NCI-H146 treated with DMSO at 0.1 percent for 48 hours (cell line): ENCODE results near the gene PLB1.
A peak's percentile ranks its signal among the peaks of the same experiment; 100 is the strongest.
"Not testable (repeated sequence)": the region's sequence is repeated elsewhere in the genome, so short reads cannot be mapped to it uniquely, and the experiment has no call there.

Experiments used
- DNase-seq: peaks from one replicate; lab custom pipeline; 2025; ENCODE audit not compliant: unreplicated experiment; lab: John Stamatoyannopoulos, UW

The PLB1 gene

DNA sequence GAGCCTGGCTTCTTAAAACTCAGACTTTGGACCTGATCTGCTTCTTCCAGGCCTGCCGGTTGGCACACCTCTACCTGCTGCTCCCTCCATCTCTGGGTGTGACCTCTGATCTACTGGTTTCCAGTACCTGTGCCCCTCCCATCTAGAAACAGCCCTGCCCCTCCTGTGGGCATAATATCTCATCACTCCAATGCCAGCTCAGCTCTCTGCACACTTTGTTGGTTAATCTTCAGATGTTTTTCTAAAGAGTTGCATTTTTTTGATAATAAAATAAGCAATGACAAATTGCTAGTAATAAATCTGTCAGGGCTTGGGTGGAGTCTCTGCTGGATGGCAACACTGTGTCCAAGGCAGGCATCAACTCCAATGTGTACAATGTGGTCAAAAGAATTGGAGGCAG is 166.2 kb downstream of the PLB1 start:
- no peak for DNase-seq

DNA sequence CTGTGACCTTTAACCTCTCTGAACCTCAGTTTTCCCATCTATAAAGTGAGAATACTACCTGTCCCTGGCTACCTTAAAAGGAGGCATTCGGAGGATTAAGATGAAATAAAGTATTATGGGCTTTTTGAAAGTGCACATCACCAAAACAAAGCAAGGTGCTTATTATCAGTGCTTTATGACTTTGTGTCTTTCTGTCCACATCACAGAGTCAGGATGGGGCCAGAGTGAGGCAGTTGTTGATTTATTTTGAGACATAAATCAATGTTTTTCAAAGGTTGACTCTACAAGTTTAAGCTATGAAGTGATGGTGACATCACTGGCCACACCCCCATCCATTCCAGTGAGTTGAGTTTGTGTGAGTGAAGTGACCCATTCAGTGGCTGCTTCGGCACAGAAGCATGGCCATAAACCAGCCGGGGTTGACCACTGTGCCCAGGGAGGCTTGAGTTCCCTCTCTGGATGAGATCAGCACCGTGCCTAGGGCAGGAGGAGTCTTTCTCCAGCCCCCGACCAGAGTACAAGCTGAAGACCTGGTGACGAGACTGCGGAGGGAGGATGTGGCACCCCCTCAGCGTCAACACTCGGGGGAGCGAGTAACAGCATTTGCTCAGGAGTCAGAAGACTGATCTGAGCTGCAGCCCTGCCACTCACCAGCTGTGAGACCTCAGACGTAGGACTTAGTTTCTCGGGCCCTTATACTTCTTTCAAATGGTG is 166.8 kb downstream of the PLB1 start:
- no peak for DNase-seq

DNA sequence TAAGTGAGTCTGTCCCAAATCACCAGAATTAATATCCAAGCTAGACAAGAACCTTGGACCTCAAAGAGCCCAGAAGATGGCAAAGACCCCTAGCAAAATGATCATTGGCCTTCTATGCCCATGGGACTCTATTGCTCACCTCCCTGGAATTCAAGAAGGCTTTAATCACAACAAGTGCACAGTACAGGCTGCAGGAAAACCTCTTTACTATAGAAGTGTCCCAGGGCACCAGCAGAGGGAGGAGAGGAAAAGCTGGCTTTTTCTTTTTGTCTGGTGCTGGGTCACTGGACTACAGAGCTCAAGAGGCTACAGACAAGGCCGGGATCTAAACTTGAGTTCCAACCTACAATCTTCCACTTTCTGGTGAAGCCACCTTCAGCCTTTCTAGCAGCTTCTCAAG is 167.5 kb downstream of the PLB1 start:
- no peak for DNase-seq

DNA sequence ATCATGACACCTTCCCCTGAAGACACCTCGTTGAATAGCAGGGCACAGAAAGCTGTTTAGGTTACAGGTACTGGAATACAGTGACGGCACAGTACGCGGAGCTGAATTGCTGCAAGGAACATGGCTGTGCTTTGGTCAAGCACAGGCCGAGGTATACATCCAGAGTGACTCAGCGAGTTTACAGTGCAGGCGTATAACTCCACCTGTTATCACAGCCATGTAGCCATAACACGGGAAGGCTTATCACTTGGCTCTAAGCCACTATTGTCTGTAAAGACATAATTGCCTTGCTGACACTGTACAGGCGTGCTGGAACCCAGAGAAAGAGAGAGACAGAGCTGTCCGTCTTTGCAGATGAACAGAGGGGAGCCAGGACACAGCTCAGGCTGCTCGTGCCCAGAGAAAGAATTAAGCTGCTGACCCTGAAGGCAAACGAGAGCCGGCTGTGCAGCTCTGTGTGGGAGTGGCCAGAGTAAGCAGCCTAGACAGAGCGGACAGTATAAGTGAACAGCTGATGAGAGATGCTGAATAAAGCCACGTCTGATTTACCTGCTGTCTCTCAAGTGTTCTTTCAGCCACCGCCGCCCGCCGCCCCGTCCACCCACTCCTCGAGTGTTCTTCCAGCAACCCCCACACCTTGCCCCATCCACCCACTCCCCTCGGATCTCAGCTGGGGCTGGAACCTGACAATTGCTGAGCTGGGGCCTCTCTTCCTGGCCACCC is 168.4 kb downstream of the PLB1 start:
- peak; percentile 86 for DNase-seq

DNA sequence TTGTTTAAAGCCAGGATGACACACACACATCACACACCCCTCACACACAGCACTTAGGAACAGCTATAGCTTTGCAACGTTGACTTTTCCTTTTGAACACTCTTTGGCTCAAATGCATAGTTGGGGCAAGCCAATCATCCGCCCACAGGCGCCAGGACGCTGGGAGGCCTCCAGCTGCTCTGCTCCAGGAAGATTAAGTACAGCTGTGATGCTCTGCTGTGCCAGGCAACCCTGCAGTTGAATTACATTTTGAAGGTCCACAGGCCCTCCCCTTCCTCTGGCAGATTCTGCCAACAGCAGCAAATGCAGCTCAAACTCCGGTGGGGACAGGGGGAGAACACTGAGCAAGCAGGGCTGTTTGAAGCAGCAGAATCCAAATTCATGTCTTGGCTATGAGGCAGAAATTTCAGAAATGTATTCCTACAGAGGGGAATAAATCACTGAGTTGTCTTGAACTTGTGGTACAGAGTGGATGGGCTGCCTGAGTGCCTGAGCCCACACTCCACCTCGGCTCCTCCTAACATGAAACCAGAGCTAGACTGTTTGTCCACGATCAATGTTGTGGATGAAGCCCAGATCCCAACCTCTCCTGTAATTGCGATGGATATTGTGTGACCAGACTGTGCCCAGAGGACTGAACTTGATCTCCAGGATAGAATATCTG is 169.3 kb downstream of the PLB1 start:
- no peak for DNase-seq

DNA sequence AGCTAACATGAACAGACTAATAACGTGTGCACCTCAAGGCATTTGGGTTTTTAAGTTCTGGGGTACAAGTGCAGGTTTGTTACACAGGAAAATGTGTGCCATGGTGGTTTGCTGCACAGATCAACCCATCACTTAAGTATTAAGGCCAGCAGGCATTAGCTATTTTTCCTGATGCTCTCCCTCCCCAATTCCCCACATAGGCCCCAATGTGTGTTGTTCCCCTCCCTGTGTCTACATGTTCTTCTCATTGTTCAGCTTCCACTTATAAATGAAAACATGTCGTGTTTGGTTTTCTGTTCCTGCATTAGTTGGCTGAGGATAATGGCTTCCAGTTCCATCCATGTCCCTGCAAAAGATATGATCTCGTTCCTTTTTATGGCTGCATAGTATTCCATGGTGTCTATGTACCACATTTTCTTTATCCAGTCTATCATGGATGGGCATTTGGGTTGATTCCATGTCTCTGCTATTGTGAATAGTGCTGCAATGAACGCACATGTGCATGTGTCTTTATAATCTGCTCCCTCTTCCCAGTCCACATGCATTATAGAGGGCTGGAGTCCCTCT is 170.0 kb downstream of the PLB1 start:
- not testable (repeated sequence) for DNase-seq

DNA sequence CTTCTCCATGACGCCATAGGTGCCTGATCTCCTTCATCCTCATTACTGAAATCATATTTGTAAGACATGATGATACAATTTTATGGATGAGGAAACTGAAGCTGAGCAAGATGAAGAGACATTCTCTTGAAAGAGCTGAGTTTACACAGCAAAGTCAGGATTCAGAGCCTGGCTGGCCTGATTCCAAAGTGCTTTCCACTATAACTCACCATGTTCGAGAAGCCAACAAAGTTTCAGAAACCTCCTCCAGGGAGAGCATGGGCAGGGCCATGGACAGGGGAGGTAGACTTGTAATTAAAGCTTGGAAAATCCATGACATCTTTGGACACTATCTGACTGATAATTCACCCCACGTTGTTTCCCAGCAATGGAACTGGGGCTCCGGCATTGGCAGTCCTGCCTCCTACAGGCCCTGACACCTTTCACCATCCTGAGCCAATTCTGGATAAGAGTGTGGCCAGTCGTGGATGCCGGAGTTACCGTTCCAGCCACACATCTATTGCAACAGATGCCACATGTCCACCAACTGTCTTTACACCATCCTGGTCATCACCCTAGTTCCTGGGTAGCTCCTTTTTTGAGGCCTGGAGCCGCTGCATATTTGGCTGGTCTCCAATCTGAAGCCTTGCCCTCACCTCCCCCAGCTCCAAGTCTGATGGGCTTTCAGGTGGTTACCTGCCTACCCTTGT is 170.8 kb downstream of the PLB1 start:
- DNase-seq, result no peak

DNA sequence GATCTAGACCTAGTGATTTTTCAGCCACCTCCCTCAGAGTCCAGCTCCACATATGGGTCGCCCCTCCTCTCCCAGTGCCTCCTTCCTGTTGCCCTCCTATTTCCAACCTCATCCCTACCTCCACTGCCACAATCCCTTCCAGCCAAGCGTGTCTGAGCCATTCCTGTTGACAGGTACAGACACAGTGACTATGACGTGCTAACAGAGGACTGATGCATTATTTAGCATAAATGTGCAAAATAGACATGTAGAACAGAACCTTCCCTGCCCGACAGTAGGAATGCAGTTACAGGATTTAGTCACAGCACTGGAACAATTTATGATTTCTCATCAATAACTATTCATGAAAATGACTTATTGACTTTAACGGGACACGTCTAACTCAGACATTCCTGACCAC is 171.4 kb downstream of the PLB1 start:
- DNase-seq, result no peak

DNA sequence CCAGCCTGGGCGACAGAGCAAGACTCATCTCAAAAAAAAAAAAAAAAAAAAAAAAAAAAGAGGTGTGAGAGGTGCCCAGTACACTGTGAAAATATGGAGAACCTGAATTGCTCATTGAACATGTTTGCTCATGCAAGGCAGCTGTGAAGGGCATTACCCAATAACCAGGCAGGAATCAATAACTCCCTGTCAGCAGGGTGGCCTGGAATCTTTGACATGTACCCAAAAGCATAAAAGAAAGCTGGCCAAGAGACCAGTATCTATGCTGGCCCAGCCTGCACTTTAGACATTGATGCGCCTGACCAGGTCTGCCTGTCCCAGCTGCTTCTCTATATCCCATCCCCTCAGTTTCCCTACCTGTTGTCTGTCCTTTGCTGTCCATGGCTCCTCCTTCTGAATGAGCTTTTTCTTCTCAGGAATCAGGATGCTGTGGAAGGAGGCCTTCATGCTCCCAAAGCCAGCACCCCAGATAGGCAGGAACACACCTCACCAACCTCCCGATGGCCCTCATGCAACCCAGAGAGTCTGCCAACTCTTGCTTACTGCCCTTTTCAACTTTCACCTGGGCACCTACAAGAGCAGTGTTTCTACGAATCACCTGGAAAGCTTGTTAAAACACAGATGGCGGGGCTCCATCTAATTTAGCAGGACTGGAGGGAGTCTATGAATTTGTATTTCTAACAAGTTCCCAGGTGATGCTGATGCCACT is 172.4 kb downstream of the PLB1 start:
- no peak for DNase-seq

DNA sequence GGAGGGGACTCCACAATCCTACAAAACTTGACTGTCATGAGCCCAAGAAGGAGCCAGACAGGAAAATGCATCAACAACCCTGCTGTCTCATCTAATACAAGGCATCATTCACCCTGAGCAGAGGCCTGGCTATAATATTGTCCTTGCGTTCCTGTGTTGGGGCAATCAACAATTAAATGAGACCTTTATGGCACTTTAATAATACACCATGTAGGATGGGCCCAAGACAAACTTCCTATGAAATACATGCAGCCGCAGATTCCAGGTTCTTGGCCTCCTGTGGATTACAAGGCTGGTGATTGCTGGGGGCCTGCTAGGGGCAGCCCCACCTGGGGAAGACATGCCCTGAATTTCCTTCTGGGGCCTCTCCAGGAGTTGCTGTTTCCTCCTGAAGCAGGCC is 173.0 kb downstream of the PLB1 start:
- no peak for DNase-seq

DNA sequence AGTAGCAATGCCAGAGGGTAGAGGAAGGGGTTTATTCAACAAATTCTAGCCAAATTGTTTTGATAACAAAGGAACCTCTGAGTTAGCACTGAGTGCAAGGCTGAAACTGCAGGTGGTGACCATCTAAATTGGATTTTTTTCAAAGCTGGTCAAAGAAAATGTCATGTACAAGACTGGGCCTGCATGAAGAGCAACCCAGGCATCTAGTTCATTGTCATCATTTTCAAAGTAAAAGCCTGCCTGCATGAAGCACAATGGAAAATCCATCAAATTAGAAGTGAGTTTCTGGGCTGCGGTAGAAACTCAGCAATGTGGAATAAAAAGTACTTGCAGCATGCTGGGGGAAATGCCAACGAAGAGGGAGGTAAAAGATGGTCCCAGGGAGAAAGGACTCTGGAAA is 175.0 kb downstream of the PLB1 start:
- DNase-seq, result peak; percentile 54

DNA sequence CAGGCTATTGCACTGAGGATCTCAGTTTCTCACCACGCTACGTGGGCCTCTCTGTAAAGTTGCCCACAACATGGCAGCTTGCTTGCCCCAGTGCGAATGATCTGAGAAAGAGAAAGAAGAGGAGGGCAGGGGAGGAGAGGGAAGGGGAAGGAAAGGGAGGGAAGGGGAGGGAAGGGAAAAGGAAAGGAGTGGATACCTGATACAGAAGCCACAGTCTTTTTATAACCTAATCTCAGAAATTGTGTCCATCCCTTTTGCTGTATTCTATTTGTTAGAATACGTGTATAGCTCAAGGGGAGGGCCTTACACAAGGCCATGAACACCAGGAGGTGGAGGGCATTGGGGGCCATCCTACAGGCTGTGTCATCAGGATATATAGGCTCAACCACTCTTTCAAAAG is 177.5 kb downstream of the PLB1 start:
- no peak for DNase-seq

DNA sequence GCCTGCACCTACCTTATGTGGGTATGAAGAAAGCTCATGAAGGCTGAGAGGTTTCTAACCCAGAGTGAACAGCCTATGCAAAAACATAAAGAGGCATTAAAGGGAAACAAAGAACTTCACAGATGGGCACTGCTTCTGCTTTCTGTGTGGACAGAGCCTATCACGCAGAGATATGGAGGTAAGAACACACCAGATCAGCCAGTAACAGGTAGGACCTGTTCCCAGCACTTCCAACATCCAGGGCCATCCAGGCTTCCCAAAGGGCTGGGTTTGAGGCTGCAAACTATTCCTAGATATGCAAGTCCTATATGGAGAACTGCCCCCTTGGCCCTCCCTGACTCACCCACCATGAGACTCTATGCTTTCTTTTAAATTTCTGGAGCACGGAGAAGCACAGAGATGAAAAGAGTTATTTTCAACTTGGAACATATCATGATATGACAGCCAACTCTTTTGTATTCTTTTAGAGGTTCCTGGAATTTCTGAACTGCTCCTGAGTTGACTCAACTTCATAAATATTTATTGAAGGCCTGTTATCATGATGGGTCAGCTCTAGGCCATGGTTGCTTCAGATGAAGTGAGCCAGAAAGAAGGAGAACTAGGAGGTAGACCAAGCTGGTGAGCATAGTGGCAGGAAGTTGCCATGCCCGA is 178.3 kb downstream of the PLB1 start:
- DNase-seq, result no peak

DNA sequence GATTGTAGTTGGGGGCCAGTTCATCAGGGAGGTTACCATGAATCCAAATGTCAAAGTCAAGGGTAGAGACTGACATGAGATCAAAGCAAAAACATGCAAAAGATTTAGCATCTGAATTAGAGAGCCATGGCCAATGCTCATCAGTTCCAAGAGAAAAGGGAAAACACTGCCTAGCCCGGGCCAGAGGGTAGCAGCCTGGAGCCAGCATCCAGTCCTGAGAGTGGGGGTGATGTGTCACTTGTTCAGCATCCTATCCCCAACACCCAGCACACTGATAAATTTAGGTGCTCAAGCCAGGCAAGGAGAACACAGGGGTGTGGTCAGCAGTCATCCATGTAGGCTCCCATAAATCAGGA is 178.8 kb downstream of the PLB1 start:
- no peak for DNase-seq

DNA sequence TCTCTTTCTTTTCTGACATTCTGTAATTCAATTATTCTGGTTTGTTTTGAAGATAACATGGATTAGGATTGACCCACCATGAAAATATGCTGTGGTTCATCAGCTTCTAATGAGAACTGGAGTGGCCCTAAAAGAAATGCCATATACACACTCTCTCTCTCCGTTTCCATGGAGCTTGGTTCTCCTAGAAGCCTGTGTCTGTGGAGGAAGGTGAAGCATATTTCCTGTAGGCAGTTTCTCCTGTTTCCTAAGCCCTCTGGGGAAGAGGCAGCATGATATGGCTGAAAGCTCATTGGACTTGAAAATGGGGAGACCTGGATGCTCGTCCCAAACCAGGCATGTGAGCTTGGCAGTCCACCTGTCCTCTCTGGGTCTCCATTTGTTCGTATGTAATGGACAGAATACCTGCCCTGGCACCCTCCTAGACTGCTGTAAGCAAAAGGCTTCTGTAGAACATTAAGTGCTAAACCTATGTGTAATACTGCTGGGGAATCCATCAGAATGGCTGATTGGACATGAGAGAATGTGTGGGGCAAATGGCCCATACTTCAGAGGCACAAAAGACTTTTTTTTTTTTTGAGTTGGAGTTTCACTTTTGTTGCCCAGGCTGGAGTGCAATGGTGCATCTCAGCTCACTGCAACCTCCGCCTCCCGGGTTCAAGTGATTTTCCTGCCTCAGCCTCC is 180.4 kb downstream of the PLB1 start:
- no peak for DNase-seq

DNA sequence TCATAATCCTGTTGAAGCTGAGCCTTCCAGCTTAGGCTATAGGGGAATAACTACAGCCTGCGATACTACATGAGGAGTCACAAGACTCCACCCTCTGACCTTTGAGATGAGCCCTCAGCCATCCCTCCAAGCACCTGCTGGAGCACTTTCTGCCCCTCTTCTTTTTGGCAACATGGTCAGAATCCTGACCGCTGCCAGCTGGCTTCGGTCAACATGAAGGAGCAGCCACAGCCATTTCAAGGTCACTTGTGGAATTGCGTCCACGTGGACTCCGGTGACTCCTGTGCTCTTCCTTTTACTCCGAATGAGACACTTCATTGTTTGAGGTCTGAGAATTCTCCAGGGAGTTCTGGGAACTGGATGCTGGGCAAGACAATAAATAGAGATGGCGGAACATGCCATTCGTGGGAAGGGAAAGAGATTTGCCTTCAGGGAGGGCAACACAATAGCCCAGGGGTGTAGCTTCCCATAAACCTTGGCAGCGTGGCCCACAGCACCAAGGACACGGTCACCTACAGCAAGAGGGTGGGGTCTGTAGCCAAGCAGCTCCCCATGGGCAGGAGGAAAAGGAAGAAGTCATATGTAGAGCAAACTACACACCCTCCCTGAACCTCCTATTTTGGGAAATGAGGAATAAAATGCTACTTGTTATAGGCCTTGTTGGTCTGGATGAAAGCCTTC is 182.5 kb downstream of the PLB1 start:
- no peak for DNase-seq

DNA sequence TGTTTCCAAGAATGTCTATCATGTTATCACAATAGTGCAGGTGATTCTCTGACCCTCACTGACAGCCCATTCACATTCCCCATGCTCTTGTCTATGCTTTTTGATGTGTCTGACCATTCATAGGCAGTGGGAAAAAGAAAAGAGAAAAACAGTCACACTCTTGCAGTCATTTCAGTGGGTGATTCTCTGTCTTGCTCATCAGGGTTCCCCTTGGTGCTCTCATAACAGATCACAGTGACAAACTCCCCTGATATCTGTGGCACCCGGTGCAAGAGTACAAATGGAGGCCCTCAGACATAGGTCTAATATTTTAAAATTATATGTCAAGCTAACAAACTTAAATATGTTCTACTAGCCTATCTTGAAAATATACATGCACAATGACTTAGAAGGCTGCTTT is 183.1 kb downstream of the PLB1 start:
- DNase-seq, result no peak

DNA sequence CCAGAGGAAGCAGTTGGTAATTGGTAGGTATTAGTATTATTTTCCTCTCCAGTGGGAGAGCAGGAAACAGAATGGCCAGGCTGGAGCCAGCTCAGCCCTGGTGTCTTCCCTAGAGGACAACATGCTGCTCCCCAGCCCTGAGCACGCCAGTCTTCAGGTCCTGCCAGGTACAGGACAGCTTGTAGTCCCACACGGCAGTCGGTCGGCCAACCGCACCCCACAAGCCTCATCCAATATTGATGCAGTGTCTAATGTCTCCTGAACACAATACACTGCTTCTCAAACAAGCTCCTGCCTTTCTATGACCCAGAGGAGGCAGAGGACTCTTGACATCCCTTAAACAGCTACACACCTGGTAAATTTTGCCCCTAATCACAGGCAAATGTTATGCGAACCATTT is 184.8 kb downstream of the PLB1 start:
- DNase-seq, result no peak

DNA sequence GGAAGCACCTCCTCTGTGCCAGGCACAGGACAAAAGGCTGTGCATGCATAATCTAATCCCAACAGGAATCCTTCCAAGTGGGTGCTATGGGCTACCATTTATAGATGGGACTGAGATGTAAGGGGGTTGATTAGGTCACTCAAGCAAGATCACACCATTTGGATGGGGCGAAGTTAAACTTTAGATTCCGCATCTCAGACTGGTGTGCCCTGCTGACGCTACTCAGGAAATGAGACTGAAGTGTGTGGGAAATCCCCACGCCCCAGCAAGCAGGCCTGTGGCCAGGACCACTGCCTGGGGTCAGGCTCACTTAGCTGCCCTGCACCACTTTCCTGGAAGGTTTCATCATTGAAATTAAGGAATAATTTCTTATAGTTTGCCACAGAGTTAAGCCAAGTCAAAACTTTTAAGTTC is 185.3 kb downstream of the PLB1 start:
- DNase-seq, result no peak
